Mucosa of stomach (tissue), 1 donor: ENCODE results near the gene TUBE1.
"Not testable (repeated sequence)": the region's sequence is repeated elsewhere in the genome, so short reads cannot be mapped to it uniquely, and the experiment has no call there.

ENCODE experiments used
- H3K27me3 ChIP-seq: one replicate; pipeline ENCODE4 v1.7.0; 2013; ENCODE audit warnings: mild to moderate bottlenecking, low read length; ENCODE audit not compliant: control insufficient read depth, insufficient read depth
- H3K36me3 ChIP-seq: one replicate; pipeline ENCODE4 v1.7.0; 2013; ENCODE audit warnings: low read length; ENCODE audit not compliant: control insufficient read depth, insufficient read depth
- H3K4me1 ChIP-seq: one replicate; pipeline ENCODE4 v1.7.0; 2013; ENCODE audit warnings: mild to moderate bottlenecking, low read length; ENCODE audit not compliant: control insufficient read depth, insufficient read depth
- H3K4me3 ChIP-seq: one replicate; pipeline ENCODE4 v1.7.0; 2013; ENCODE audit warnings: low read length
- H3K9ac ChIP-seq: one replicate; pipeline ENCODE4 v1.7.0; 2013; ENCODE audit warnings: mild to moderate bottlenecking, low read length, moderate library complexity
- H3K9me3 ChIP-seq: one replicate; pipeline ENCODE4 v1.7.0; 2013; ENCODE audit warnings: mild to moderate bottlenecking, low read length, moderate library complexity; ENCODE audit not compliant: control insufficient read depth
- donor health status: Pancreatic carcinoma.

TUBE1 gene

DNA sequence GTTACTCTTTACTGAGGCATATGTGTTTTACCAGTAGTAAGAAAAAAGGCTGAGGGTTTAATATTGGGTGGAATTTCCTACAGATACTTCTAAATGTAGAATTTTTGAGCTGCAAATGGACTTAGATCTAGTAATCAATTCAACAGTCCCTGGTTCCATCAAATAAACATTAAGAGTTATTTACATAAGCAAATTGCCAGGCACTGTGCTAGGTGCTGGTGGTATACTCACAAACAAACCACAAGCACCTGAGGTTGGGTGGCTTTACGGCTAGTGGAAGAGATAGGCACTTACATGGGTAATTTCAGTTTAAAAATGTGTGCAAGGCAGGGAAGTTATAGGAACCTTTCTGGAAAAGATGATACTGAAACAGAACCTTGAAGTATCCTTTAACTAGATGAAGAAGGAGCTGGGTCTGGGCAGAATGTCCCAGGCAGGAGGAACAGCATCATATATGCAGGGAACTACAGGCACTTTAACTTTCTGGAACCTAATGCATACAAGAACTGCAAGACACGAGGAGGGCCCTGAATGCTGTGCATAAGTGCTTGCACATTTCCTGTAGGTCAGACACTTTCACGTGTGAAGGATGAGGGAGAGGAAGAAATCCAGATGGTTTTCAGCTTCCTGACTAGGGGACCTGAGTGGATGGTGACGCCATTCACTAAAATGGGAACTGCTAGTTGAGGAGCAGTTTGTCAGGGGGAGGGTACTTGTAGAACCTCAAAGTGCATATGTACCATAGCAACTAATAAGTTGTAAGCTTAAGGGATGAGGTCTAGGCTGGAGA, 28.8 kb downstream of the TUBE1 start:
- no peaks in the 10 kb centered on the region for H3K36me3 ChIP-seq
- no peaks in the 10 kb centered on the region for H3K4me1 ChIP-seq
- no peak overlapping the region for H3K4me3 ChIP-seq
- no peak overlapping the region for H3K9ac ChIP-seq
- no peaks in the 10 kb centered on the region for H3K27me3 ChIP-seq
- no peaks in the 10 kb centered on the region for H3K9me3 ChIP-seq

DNA sequence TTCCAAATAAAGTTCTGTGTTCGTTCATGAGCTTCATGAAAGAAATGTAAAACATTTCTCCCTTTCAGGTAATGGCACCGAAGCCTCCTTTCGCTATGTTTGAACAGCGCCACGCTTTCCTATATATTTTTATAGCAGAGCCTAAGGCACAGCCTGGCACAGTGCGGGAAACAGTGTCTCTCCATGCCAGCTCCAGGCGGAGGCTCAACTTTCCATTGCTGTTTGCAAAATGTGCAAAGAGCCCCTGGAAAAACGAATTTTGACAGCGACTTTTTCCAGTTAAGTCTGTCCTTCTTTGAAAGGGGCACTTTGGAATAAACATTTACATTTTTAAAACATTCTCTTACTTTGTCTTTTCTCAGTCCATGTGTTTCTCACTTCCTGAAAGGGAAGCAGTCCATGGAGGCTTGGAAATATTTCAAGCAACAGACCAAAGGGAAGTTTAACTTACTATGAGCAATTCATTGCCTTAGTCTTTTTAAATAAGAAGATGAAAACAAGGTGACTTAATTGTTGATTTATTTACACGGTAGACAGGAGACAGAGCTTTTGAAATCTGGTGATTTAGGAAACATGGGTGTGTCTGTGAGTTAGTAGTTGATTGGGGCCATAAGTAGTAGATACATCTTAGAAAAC, 32.6 kb downstream of the TUBE1 start:
- Histone ChIP-seq H3K9ac (no peak overlapping the region), H3K4me3 (no peak overlapping the region), H3K9me3 (no peaks in the 10 kb centered on the region), H3K36me3 (no peaks in the 10 kb centered on the region), H3K27me3 (no peaks in the 10 kb centered on the region), H3K4me1 (no peaks in the 10 kb centered on the region)

DNA sequence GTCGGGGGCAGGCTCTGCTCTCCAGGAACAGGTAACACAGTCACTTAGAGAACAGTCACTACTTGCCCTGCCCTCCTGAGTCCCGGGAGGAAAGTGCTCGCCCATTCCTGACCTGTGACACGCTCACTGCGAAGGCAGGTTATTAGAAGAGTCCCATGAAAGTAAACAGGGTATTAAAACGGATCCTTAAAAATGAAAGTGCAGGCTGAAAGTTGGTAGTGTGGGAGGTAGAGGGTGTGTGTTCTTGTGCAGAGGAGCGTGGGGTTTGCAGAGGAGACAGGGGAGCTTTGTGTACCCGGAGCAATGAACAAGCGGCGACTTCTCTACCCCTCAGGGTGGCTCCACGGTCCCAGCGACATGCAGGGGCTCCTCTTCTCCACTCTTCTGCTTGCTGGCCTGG, 33.3 kb downstream of the TUBE1 start, which contains the start of gene CCN6:
TSS of gene CCN6 (plus strand) at position 104 of the 400 bp plus-strand sequence. CDS start at position 358, 254 bp downstream.
- H3K9ac ChIP-seq = no peak within 1 kb of the TSS
- H3K9me3 ChIP-seq = no peaks in the 10 kb centered on the region
- H3K4me1 ChIP-seq = no peaks in the 10 kb centered on the region
- H3K4me3 ChIP-seq = no peak within 1 kb of the TSS
- no peaks in the 10 kb centered on the region for H3K36me3 ChIP-seq
- no peaks in the 10 kb centered on the region for H3K27me3 ChIP-seq

DNA sequence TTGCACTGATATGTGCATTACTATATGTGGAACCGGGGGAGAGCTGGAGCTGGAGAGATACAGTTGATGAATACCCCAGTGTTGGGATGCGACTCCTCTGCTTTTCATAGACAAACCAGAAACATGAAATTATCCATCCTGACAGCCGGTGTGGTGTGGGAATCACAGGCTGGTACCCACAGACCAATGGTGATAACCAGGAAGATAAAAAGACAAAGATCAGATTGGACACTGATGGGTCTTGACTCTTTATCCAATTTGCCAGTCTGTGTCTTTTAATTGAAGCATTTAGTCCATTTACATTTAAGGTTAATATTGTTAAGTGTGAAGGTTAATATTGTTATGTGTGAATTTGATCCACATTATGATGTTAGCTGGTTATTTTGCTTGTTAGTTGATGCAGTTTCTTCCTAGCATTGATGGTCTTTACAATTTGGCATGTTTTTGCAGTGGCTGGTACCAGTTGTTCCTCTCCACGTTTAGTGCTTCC, 36.0 kb downstream of the TUBE1 start:
- H3K4me1 ChIP-seq, H3K9ac ChIP-seq, H3K4me3 ChIP-seq, H3K27me3 ChIP-seq, H3K36me3 ChIP-seq, H3K9me3 ChIP-seq: not testable (repeated sequence)

DNA sequence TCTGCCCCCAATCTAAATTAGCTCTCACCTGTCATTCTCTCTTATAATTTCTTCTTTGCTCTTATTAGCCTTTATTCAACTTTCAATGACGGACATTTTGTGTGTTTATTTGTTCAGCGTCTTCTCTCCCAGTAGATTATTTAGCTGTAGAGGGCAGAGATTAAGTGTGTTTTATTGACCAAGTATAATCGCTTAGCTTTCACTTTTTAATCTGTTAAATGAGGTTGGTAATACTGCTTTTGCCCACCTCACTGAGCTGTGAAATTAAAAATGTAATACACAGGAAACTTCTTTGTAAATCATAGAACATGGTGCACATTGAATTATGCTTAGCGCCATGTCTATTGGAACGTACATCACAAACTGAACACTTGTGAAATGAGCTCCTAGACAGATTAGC, 36.9 kb downstream of the TUBE1 start:
- H3K9ac ChIP-seq = no peak overlapping the region
- H3K9me3 ChIP-seq = no peaks in the 10 kb centered on the region
- H3K4me3 ChIP-seq = no peak overlapping the region
- H3K4me1 ChIP-seq = no peaks in the 10 kb centered on the region
- no peaks in the 10 kb centered on the region for H3K27me3 ChIP-seq
- no peaks in the 10 kb centered on the region for H3K36me3 ChIP-seq

DNA sequence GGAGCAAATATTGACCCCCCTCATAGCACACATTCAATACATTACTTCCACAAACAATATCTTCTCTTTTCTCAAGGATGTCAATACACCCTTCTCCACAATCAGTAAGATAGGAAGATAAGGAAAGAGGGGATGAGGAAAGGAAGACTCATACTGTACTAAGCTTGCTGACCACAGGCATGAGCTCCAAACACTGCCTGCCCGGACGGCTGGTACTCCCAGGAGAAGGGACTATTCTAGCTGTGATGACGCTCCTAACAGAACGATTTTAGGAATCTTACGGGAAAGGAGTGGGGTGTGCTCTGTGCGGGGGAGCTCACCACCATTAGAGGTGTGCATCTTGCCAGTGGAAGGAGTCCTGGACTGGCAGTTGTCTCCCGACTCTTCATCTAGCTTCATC, 37.3 kb downstream of the TUBE1 start:
- H3K9me3 ChIP-seq = no peaks in the 10 kb centered on the region
- no peak overlapping the region for H3K9ac ChIP-seq
- no peaks in the 10 kb centered on the region for H3K36me3 ChIP-seq
- H3K4me3 ChIP-seq = no peak overlapping the region
- no peaks in the 10 kb centered on the region for H3K27me3 ChIP-seq
- no peaks in the 10 kb centered on the region for H3K4me1 ChIP-seq

DNA sequence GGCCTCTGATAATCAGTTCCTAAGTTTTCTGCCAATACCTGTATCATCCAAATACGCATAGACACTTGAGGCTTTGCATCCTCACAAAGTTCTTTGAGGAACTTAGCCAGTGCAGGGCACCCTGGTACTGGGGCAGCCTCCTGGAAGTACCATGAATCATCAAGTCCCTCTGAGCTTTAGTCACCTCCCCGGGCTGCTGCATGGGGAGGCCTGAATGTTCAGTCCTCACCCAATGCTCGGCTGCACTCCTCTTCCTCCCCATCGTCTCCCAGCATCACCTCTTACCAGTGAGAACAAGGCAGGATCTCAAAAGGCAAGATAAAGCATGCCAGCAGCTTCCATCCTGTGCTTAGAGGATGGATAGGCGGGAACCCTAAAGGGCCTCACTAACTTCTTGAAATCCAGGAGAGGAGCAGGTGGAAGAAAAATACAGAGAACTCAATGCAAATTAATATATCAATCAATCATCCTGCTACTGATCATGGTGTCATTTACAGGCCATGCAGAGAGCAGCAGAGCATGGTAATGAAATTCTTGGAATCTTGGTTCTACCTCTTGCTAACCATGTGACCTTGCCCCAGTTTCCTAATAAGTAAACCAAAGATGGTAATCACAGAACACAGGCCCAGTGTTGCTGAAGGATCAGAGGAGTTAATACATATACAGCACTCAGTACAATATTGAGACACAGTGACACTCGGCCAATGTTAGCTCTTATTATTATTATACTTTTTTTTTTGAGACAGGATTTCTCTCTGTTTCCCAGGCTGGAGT, 38.1 kb downstream of the TUBE1 start:
- Histone ChIP-seq H3K36me3 (no peaks in the 10 kb centered on the region), H3K4me3 (no peak overlapping the region), H3K27me3 (no peaks in the 10 kb centered on the region), H3K9ac (no peak overlapping the region), H3K4me1 (no peaks in the 10 kb centered on the region), H3K9me3 (no peaks in the 10 kb centered on the region)

DNA sequence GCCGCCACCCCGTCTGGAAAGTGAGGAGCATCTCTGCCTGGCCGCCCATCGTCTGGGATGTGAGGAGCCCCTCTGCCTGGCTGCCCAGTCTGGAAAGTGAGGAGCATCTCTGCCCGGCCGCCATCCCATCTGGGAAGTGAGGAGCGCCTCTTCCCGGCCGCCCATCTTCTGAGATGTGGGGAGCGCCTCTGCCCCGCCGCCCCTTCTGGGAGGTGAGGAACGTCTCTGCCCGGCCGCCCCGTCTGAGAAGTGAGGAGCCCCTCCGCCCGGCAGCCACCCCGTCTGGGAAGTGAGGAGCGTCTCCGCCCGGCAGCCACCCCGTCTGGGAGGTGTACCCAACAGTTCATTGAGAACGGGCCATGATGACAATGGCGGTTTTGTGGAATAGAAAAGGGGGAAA, 39.8 kb downstream of the TUBE1 start:
- H3K9me3 ChIP-seq, H3K4me1 ChIP-seq, H3K4me3 ChIP-seq, H3K36me3 ChIP-seq, H3K9ac ChIP-seq, H3K27me3 ChIP-seq: not testable (repeated sequence)

DNA sequence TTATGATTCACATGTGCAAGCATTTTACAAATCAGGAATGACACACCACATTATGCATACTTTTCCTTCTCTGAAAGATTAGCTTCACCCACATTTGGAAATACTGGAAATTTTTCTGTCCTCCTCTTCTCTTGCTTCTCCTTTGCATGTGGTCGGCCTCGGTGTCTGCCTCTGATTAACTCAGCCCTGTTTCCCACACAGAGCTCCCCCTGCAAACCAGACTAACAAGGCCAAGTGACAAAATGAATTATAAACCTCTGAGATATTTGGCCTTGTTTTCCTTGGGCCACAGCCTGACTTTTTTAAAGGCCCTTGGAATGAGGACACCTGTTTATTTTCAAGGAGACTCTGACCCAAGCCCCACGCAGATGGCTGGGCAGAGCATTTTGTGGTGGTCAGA, 42.4 kb downstream of the TUBE1 start:
- Histone ChIP-seq H3K9ac (no peak overlapping the region), H3K9me3 (no peaks in the 10 kb centered on the region), H3K27me3 (no peaks in the 10 kb centered on the region), H3K4me3 (no peak overlapping the region), H3K36me3 (no peaks in the 10 kb centered on the region), H3K4me1 (no peaks in the 10 kb centered on the region)

DNA sequence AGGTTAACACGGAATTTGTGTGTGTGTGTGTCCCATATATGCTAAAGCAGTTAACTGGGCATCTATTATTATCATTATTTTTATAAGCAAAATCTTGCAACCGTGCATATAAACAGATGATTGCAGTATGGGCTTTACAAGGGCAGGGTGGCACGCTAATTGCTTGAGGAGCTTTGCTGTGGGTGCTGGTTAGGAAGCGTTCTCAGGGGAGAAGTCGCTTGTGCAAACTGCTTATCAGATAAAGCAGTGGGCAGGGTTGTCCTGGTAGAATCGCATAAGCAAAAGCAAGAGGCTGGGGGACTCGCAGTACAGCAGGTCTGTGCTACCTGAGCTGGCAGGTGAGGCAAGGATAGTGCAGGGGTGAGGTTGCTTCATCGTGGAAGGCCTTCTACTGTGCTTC, 43.1 kb downstream of the TUBE1 start:
- Histone ChIP-seq H3K36me3 (no peaks in the 10 kb centered on the region), H3K9ac (no peak overlapping the region), H3K4me1 (no peaks in the 10 kb centered on the region), H3K27me3 (no peaks in the 10 kb centered on the region), H3K9me3 (no peaks in the 10 kb centered on the region), H3K4me3 (no peak overlapping the region)

DNA sequence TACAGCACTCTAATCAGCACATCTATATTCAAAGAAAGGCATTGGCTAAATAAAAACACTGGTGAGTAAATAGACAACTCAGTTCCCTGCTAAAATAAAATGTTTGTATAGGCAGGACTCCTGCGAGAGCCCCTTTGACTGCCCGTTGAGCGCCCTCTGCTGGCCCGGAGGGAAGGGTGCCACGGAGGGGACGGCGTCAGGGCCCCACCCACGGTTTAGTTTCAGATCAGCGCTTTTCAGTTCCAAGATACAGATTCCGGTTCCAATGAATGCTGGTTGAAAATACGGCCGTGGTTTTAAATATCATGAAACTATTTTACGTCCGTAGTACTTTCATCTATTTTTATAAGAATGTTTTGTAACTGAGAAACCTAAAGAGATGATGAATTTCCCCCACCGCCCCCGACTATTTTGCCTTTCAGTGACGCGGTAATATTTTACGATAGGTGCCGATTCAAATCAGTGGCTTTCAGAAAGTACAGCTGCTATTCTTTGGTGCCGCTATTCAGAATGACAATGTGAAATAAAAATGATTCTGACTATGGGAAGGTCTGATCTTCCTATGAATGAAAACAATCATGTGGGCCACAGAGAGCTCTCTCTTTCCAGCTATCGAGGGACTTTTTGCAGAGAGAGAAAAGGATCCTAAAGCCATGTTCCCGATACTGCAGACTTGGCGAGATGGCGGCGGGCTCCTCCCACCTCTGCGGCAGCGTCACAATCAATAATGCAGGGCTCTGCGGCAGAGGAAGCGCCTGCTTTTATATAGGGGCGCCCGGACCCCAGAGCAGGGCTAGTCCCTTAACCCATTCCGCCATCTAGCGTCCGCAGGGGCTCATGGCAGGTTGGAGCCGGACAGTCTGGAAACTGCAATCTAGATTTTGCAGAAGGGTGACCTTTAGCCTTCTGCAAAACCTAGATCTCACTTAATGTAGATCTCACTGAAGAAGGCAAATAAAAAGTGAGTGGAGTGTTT, 44.0 kb downstream of the TUBE1 start:
- Histone ChIP-seq H3K27me3 (no peaks in the 10 kb centered on the region), H3K36me3 (no peaks in the 10 kb centered on the region), H3K9me3 (no peaks in the 10 kb centered on the region), H3K4me1 (no peaks in the 10 kb centered on the region), H3K9ac (peak overlapping the region; percentile 63), H3K4me3 (peak overlapping the region; percentile 58)
